Upper lobe of left lung (tissue), 6 donors: ENCODE data around the gene TRUB2. TPM values are rescaled to one million over a fixed set of nuclear protein-coding genes. Genes with fewer than 3 reads are reported as not detected.
A peak's percentile ranks its signal among the peaks of the same experiment; 100 is the strongest.

ENCODE experiments used
- ATAC-seq, 2 donors: fragments of 200-7000 bp; cut with Tn5 transposase; one replicate each; pipeline ENCODE4 v1.9.1; 2022; ENCODE audit warnings: mild to moderate bottlenecking in 2 of 2, moderate library complexity in 2 of 2; ENCODE audit not compliant: low FRiP score in 2 of 2
- DNase-seq, 2 donors: peaks; one replicate each; pipeline ENCODE4 v3.0.0-alpha.2; 2019 to 2020
- H3K27ac ChIP-seq, 4 donors: fragments of 200-600 bp; sonication (generic); one replicate each; pipeline ENCODE4 v1.5.1; 2016 to 2019
- H3K27me3 ChIP-seq, 4 donors: fragments of 200-600 bp; sonication (generic); one replicate each; pipeline ENCODE4 v1.5.1; 2017 to 2019
- H3K36me3 ChIP-seq, 4 donors: fragments of 200-600 bp; sonication (generic); one replicate each; pipeline ENCODE4 v1.5.1; 2016 to 2019
- H3K4me1 ChIP-seq, 4 donors: fragments of 200-600 bp; sonication (generic); one replicate each; pipeline ENCODE4 v1.5.1; 2018 to 2019
- H3K4me3 ChIP-seq, 4 donors: fragments of 200-600 bp; sonication (generic); one replicate each; pipeline ENCODE4 v1.5.1; 2017 to 2019; ENCODE audit warnings: mild to moderate bottlenecking in 2 of 4, moderate library complexity in 1 of 4
- H3K9me3 ChIP-seq, 4 donors: fragments of 200-600 bp; sonication (generic); one replicate each; pipeline ENCODE4 v1.5.1; 2018 to 2019
- EP300 ChIP-seq, 4 donors: sonication (generic); formaldehyde crosslinking; IDR thresholded peaks; one replicate each; pipeline ENCODE4 v1.5.1; 2017; ENCODE audit warnings: antibody characterized with exemption in 4 of 4, control low read depth in 2 of 4
- POLR2A ChIP-seq, 4 donors: fragments of 450-650 bp; IDR thresholded peaks; one replicate each; pipeline ENCODE4 v1.5.1; 2016 to 2017; ENCODE audit warnings: antibody characterized with exemption in 4 of 4, mild to moderate bottlenecking in 2 of 4
- POLR2AphosphoS5 ChIP-seq, 2 donors: sonication (generic); formaldehyde crosslinking; IDR thresholded peaks; one replicate each; pipeline ENCODE4 v1.5.1; 2017; ENCODE audit warnings: antibody characterized with exemption in 2 of 2
- WGBS, 2 donors: methylation state at CpG; one replicate each; pipeline ENCODE4 v1.1.5; 2017 to 2018; 5-methylcytosine and 5-hydroxymethylcytosine counted together
- total RNA-seq, 6 donors: library from RNA; depleted of rRNA in 4 of 6; stranded (reverse); fragments of >200 nt in 4 of 6; gene quantifications; one replicate each; pipeline versions ENCODE4 v1.1.0 to v1.2.1, GENCODE V29; 2016 to 2021
- TF ChIP-seq, protein P1 (sequence below), 6 experiments: fragments of 450-650 bp in 4 of 6; fragments of 200-600 bp in 2 of 6; sonication (generic) in 2 of 6; IDR thresholded peaks; one replicate each; pipeline ENCODE4 v1.5.1; 2016 to 2019; ENCODE audit warnings: antibody characterized with exemption in 6 of 6
- donor health status: DM: no; HTN: no; CAD: no; lungs with moderate emphysema.
- donor health status: DM: no; HTN: yes; CAD: no; lungs with severe emphysema.

The TRUB2 gene
- total RNA-seq, 6 donors from 2014 or later, result 6.9 to 24.1 (median 9.7) TPM

GRCh38 chr9:128275198-128276007 is 46.8 kb downstream of the TRUB2 start, which contains the start of gene GOLGA2:
Gene GOLGA2, minus strand, starts transcription at chr9:128276007. Its CDS starts 31 bp downstream, at chr9:128275976.
- Histone ChIP-seq H3K27ac (peak within 1 kb of the TSS; percentile 79 to 95 (median 92)), H3K36me3 (peaks cover 6 to 32% (median 15%) of the 10 kb centered on the region in 4 donors), H3K27me3 (no peaks in the 10 kb centered on the region), H3K4me1 (peaks cover 33 to 50% (median 35%) of the 10 kb centered on the region in 4 donors), H3K4me3 (peak within 1 kb of the TSS; percentile 71 to 98 (median 84)), H3K9me3 (no peaks in the 10 kb centered on the region)
- peak; percentile 27 to 88 for DNase-seq
- TF ChIP-seq, protein P1, sequence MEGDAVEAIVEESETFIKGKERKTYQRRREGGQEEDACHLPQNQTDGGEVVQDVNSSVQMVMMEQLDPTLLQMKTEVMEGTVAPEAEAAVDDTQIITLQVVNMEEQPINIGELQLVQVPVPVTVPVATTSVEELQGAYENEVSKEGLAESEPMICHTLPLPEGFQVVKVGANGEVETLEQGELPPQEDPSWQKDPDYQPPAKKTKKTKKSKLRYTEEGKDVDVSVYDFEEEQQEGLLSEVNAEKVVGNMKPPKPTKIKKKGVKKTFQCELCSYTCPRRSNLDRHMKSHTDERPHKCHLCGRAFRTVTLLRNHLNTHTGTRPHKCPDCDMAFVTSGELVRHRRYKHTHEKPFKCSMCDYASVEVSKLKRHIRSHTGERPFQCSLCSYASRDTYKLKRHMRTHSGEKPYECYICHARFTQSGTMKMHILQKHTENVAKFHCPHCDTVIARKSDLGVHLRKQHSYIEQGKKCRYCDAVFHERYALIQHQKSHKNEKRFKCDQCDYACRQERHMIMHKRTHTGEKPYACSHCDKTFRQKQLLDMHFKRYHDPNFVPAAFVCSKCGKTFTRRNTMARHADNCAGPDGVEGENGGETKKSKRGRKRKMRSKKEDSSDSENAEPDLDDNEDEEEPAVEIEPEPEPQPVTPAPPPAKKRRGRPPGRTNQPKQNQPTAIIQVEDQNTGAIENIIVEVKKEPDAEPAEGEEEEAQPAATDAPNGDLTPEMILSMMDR (IDR thresholded peaks at IDR 0.05), result no peak
- TF ChIP-seq POLR2AphosphoS5 (IDR thresholded peaks at IDR 0.05) (no peak), POLR2A (IDR thresholded peaks at IDR 0.05) (no peak), EP300 (IDR thresholded peaks at IDR 0.05) (no peak)
- peak; percentile 72 to 87 for ATAC-seq
- 1 to 2% methylated on average over 25 to 37 of the region's 57 CpGs for WGBS, 2 donors

DNA sequence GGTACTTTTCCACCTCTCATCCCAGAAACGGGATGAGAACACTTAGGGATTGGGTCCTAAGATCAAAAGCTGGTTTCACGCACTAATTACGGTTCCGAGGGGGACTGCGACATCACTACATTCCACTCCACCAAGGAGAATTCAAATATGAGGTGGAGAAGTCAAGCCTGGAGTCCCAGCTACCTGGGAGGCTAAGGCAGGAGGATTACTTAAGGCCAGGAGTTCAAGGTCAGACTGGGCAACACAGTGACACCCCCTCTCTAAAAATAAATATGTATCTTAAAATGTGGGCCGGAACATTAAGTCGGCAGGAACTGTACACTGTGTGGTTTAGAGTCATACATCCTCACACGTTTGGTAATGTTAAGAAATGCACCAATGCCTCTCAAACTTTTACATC is 48.0 kb downstream of the TRUB2 start:
- 77 to 78% methylated on average over 8 of the region's 8 CpGs for WGBS, 2 donors

DNA sequence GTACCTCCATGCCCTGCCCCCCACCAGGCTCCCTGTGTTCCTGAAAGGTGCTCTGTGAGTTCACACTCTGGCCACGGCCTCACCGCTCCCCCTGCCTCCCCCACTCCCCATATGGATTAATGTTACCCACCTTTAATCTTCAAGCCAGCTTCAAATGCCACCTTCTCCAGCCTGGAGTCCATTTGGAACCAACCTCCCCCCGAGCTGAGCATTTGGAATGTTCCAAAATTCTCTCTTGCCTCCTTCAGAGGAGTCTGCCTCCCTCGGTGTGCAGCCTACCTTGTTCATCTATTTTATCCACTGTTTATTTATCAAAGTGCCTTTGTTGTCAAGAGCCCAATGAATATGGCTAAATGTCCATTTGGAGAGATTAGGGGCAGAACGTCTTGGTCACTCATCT is 50.7 kb downstream of the TRUB2 start:
- peaks cover 8 to 62% (median 34%) of the 10 kb centered on the region in 4 donors for H3K36me3 ChIP-seq
- DNase-seq, result no peak
- no peak overlapping the region for H3K27ac ChIP-seq
- H3K9me3 ChIP-seq, result no peaks in the 10 kb centered on the region
- no peak overlapping the region for H3K4me3 ChIP-seq
- no peaks in the 10 kb centered on the region for H3K27me3 ChIP-seq
- 72 to 74% methylated on average over 5 of the region's 5 CpGs for WGBS, 2 donors
- TF ChIP-seq EP300 (IDR thresholded peaks at IDR 0.05) (no peak), POLR2AphosphoS5 (IDR thresholded peaks at IDR 0.05) (no peak), POLR2A (IDR thresholded peaks at IDR 0.05) (no peak)
- TF ChIP-seq, protein P1 (IDR thresholded peaks at IDR 0.05), result no peak
- H3K4me1 ChIP-seq, result peaks cover 12 to 21% (median 14%) of the 10 kb centered on the region in 4 donors
- no peak for ATAC-seq

More for the DNA sequence above, 48.0 kb downstream of the TRUB2 start:
- DNase-seq, result no peak
- ATAC-seq, result no peak
- Histone ChIP-seq H3K27me3 (no peaks in the 10 kb centered on the region), H3K27ac (no peak overlapping the region), H3K9me3 (no peaks in the 10 kb centered on the region), H3K4me3 (peak overlapping the region in 1 of 4 donors; percentile 71), H3K4me1 (peaks cover 25 to 38% (median 29%) of the 10 kb centered on the region in 4 donors), H3K36me3 (peaks cover 6 to 39% (median 18%) of the 10 kb centered on the region in 4 donors)
- TF ChIP-seq, protein P1 (IDR thresholded peaks at IDR 0.05), result no peak
- TF ChIP-seq POLR2AphosphoS5 (IDR thresholded peaks at IDR 0.05) (no peak), EP300 (IDR thresholded peaks at IDR 0.05) (no peak), POLR2A (IDR thresholded peaks at IDR 0.05) (no peak)

- Histone ChIP-seq H3K36me3 (peaks cover 8 to 66% (median 38%) of the 10 kb centered on the region in 4 donors), H3K27ac (no peak overlapping the region), H3K27me3 (no peaks in the 10 kb centered on the region), H3K4me1 (peaks cover 11 to 19% (median 13%) of the 10 kb centered on the region in 4 donors), H3K4me3 (no peak overlapping the region), H3K9me3 (no peaks in the 10 kb centered on the region)
- TF ChIP-seq POLR2A (IDR thresholded peaks at IDR 0.05) (no peak), EP300 (IDR thresholded peaks at IDR 0.05) (no peak), POLR2AphosphoS5 (IDR thresholded peaks at IDR 0.05) (no peak)
- TF ChIP-seq, protein P1 (IDR thresholded peaks at IDR 0.05), result no peak
- DNase-seq, result no peak
- 84 to 100% methylated on average over 1 to 3 of the region's 3 CpGs for WGBS, 2 donors
- ATAC-seq, result no peak
Observed at GRCh38 chr9:128271112-128271511, 51.1 kb downstream of the TRUB2 start.
